SK-N-SH (cell line): ENCODE data around the gene C6orf132.

ENCODE experiments used
- GABPA ChIP-seq: IDR thresholded peaks from 2 replicates; pipeline ENCODE4 v1.4.0; 2012; ENCODE audit warnings: low read depth, mild to moderate bottlenecking
- MXI1 ChIP-seq: IDR thresholded peaks from 2 replicates; pipeline ENCODE4 v1.6.1; 2012; ENCODE audit warnings: mild to moderate bottlenecking, low read depth, low read length, improper control_type of control experiment
- POLR2AphosphoS5 ChIP-seq: IDR thresholded peaks from 2 replicates; pipeline ENCODE4 v1.6.1; 2012; ENCODE audit warnings: low read depth, low read length
- RAD21 ChIP-seq: IDR thresholded peaks from 2 replicates; pipeline ENCODE4 v1.6.1; 2012; ENCODE audit warnings: mild to moderate bottlenecking, low read length
- SIN3A ChIP-seq: IDR thresholded peaks from 2 replicates; pipeline ENCODE4 v1.6.1; 2012; ENCODE audit warnings: low read depth, mild to moderate bottlenecking, low read length, moderate library complexity, borderline replicate concordance
- SMC3 ChIP-seq: IDR thresholded peaks from 2 replicates; pipeline ENCODE4 v1.6.1; 2012; ENCODE audit warnings: low read depth, low read length, improper control_type of control experiment
- YY1 ChIP-seq: IDR thresholded peaks from 2 replicates; pipeline ENCODE4 v1.4.0; 2012; ENCODE audit warnings: low read depth, mild to moderate bottlenecking
- TF ChIP-seq, protein P1 (sequence below): IDR thresholded peaks from 2 replicates; pipeline ENCODE4 v1.6.1; 2012; ENCODE audit warnings: mild to moderate bottlenecking, low read depth, low read length, moderate library complexity
- TF ChIP-seq, protein P2 (sequence below): IDR thresholded peaks from 2 replicates; pipeline ENCODE4 v1.4.0; 2012; ENCODE audit warnings: low read depth, borderline replicate concordance
- TF ChIP-seq, protein P3 (sequence below): IDR thresholded peaks from 2 replicates; pipeline ENCODE4; 2012
- TF ChIP-seq, protein P4 (sequence below): fragments of 200-600 bp; sonication (generic); IDR thresholded peaks from 2 replicates; pipeline ENCODE4 v1.6.1; 2017; ENCODE audit warnings: antibody characterized with exemption, mild to moderate bottlenecking, moderate library complexity

DNA sequence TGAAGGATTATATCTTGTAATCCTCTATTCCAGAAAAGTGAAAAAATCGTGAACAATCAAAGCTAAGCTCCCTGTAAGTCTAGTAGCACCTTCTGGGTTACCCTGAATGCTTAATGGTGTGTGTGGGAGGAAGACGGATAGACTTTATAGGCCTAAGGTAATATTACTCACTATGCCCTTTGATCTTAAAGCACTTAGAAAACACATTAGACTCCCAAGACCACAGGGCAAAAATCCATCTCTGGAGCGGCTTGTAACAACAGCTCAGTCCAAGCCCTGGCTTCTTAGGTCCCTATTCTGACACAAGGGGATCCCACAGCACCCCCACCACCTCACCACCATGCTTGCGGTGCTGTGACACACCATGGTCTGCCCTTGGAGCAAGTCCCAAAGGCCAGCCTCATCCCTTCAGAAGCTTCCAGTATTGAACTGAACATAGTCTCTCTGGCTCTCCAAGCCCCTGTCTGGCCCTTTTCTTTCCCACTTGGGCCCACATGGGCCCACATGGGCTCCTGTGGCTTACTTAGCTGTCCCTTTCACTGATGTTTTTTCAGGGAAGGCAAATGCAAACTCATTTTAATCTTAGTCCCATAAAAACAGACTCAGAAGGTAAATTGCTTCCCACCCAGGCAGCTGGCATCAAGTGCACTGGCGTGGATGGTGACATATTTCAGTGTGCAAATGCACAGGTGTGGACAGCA is 28.3 kb downstream of the C6orf132 start:
- TF ChIP-seq, protein P1, sequence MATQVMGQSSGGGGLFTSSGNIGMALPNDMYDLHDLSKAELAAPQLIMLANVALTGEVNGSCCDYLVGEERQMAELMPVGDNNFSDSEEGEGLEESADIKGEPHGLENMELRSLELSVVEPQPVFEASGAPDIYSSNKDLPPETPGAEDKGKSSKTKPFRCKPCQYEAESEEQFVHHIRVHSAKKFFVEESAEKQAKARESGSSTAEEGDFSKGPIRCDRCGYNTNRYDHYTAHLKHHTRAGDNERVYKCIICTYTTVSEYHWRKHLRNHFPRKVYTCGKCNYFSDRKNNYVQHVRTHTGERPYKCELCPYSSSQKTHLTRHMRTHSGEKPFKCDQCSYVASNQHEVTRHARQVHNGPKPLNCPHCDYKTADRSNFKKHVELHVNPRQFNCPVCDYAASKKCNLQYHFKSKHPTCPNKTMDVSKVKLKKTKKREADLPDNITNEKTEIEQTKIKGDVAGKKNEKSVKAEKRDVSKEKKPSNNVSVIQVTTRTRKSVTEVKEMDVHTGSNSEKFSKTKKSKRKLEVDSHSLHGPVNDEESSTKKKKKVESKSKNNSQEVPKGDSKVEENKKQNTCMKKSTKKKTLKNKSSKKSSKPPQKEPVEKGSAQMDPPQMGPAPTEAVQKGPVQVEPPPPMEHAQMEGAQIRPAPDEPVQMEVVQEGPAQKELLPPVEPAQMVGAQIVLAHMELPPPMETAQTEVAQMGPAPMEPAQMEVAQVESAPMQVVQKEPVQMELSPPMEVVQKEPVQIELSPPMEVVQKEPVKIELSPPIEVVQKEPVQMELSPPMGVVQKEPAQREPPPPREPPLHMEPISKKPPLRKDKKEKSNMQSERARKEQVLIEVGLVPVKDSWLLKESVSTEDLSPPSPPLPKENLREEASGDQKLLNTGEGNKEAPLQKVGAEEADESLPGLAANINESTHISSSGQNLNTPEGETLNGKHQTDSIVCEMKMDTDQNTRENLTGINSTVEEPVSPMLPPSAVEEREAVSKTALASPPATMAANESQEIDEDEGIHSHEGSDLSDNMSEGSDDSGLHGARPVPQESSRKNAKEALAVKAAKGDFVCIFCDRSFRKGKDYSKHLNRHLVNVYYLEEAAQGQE: no peak
- TF ChIP-seq, protein P2, sequence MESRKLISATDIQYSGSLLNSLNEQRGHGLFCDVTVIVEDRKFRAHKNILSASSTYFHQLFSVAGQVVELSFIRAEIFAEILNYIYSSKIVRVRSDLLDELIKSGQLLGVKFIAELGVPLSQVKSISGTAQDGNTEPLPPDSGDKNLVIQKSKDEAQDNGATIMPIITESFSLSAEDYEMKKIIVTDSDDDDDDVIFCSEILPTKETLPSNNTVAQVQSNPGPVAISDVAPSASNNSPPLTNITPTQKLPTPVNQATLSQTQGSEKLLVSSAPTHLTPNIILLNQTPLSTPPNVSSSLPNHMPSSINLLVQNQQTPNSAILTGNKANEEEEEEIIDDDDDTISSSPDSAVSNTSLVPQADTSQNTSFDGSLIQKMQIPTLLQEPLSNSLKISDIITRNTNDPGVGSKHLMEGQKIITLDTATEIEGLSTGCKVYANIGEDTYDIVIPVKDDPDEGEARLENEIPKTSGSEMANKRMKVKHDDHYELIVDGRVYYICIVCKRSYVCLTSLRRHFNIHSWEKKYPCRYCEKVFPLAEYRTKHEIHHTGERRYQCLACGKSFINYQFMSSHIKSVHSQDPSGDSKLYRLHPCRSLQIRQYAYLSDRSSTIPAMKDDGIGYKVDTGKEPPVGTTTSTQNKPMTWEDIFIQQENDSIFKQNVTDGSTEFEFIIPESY: no peak
- TF ChIP-seq POLR2AphosphoS5 (no peak), MXI1 (no peak), RAD21 (no peak), GABPA (no peak), YY1 (no peak), SMC3 (no peak), SIN3A (no peak)
- TF ChIP-seq, protein P3, sequence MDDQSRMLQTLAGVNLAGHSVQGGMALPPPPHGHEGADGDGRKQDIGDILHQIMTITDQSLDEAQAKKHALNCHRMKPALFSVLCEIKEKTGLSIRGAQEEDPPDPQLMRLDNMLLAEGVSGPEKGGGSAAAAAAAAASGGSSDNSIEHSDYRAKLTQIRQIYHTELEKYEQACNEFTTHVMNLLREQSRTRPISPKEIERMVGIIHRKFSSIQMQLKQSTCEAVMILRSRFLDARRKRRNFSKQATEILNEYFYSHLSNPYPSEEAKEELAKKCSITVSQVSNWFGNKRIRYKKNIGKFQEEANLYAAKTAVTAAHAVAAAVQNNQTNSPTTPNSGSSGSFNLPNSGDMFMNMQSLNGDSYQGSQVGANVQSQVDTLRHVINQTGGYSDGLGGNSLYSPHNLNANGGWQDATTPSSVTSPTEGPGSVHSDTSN: no peak
- TF ChIP-seq, protein P4, sequence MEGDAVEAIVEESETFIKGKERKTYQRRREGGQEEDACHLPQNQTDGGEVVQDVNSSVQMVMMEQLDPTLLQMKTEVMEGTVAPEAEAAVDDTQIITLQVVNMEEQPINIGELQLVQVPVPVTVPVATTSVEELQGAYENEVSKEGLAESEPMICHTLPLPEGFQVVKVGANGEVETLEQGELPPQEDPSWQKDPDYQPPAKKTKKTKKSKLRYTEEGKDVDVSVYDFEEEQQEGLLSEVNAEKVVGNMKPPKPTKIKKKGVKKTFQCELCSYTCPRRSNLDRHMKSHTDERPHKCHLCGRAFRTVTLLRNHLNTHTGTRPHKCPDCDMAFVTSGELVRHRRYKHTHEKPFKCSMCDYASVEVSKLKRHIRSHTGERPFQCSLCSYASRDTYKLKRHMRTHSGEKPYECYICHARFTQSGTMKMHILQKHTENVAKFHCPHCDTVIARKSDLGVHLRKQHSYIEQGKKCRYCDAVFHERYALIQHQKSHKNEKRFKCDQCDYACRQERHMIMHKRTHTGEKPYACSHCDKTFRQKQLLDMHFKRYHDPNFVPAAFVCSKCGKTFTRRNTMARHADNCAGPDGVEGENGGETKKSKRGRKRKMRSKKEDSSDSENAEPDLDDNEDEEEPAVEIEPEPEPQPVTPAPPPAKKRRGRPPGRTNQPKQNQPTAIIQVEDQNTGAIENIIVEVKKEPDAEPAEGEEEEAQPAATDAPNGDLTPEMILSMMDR: no peak
